H9 (cell line): ENCODE results near the gene ANP32A. TPM values are rescaled to one million over a fixed set of nuclear protein-coding genes. Genes with fewer than 3 reads are reported as not detected.

Source experiments
- DNase-seq: peaks from one replicate; pipeline ENCODE4 v3.0.0-alpha.2; 2017
- H2AFZ ChIP-seq: one replicate; pipeline ENCODE4 v1.6.1; 2013; ENCODE audit warnings: mild to moderate bottlenecking, low read length, control low read depth, moderate library complexity
- H2AK5ac ChIP-seq: 2 replicates; pipeline ENCODE4 v1.6.1; 2013; ENCODE audit warnings: low read length, control low read depth, mixed read lengths; ENCODE audit not compliant: insufficient read length
- H2BK120ac ChIP-seq: one replicate; pipeline ENCODE4 v1.6.1; 2013; ENCODE audit warnings: low read depth, mild to moderate bottlenecking, low read length, control low read depth, inconsistent platforms; ENCODE audit not compliant: poor library complexity, severe bottlenecking
- H2BK12ac ChIP-seq: 2 replicates; pipeline ENCODE4 v1.6.1; 2013; ENCODE audit warnings: low read length, control low read depth, mixed read lengths, low read depth; ENCODE audit not compliant: insufficient read length
- H2BK15ac ChIP-seq: 2 replicates; pipeline ENCODE4 v1.6.1; 2013; ENCODE audit warnings: low read depth, low read length, control low read depth
- H2BK20ac ChIP-seq: one replicate; pipeline ENCODE4 v1.6.1; 2013; ENCODE audit warnings: low read depth, mild to moderate bottlenecking, low read length, control low read depth, inconsistent platforms; ENCODE audit not compliant: poor library complexity, severe bottlenecking
- H2BK5ac ChIP-seq: 2 replicates; pipeline ENCODE4 v1.6.1; 2013; ENCODE audit warnings: low read length, control low read depth, mixed read lengths; ENCODE audit not compliant: insufficient read length
- H3K14ac ChIP-seq: 2 replicates; pipeline ENCODE4 v1.6.1; 2013; ENCODE audit warnings: low read length, control low read depth; ENCODE audit not compliant: insufficient read depth
- H3K18ac ChIP-seq: 2 replicates; pipeline ENCODE4 v1.6.1; 2013; ENCODE audit warnings: low read depth, mild to moderate bottlenecking, mixed read lengths, low read length, control low read depth; ENCODE audit not compliant: insufficient read length
- H3K23ac ChIP-seq: 2 replicates; pipeline ENCODE4 v1.6.1; 2013; ENCODE audit warnings: low read length, control low read depth, mixed read lengths, low read depth; ENCODE audit not compliant: insufficient read length
- H3K23me2 ChIP-seq: 2 replicates; pipeline ENCODE4 v1.6.1; 2013; ENCODE audit warnings: low read depth, mild to moderate bottlenecking, mixed read lengths, low read length, control low read depth; ENCODE audit not compliant: insufficient read length, poor library complexity, severe bottlenecking
- H3K27ac ChIP-seq: 2 replicates; pipeline ENCODE4 v1.5.1; 2013; ENCODE audit warnings: low read length, control low read depth, mixed read lengths, low read depth; ENCODE audit not compliant: insufficient read length
- H3K27me3 ChIP-seq: 2 replicates; pipeline ENCODE4 v1.6.1; 2013; ENCODE audit warnings: low read length, control low read depth, inconsistent platforms; ENCODE audit not compliant: insufficient read depth
- H3K4ac ChIP-seq: 2 replicates; pipeline ENCODE4 v1.6.1; 2013; ENCODE audit warnings: low read depth, mild to moderate bottlenecking, control low read depth, inconsistent platforms, low read length, moderate library complexity
- H3K4me1 ChIP-seq: 2 replicates; pipeline ENCODE4 v1.6.1; 2013; ENCODE audit warnings: low read length, control low read depth, inconsistent platforms; ENCODE audit not compliant: insufficient read depth
- H3K4me2 ChIP-seq: 2 replicates; pipeline ENCODE4 v1.6.1; 2013; ENCODE audit warnings: low read length, control low read depth, mixed read lengths; ENCODE audit not compliant: insufficient read length, insufficient read depth
- H3K56ac ChIP-seq: 2 replicates; pipeline ENCODE4 v1.6.1; 2013; ENCODE audit warnings: low read depth, mild to moderate bottlenecking, mixed read lengths, low read length, control low read depth; ENCODE audit not compliant: insufficient read length
- H3K79me1 ChIP-seq: 2 replicates; pipeline ENCODE4 v1.6.1; 2013; ENCODE audit warnings: low read depth, mild to moderate bottlenecking, moderate library complexity, low read length, control low read depth, inconsistent platforms; ENCODE audit not compliant: insufficient read depth, poor library complexity, severe bottlenecking
- H3K79me2 ChIP-seq: 2 replicates; pipeline ENCODE4 v1.6.1; 2013; ENCODE audit warnings: low read length, control low read depth, inconsistent platforms; ENCODE audit not compliant: insufficient read depth
- H3K9ac ChIP-seq: 2 replicates; pipeline ENCODE4 v1.6.1; 2013; ENCODE audit warnings: low read length, control low read depth, mixed read lengths; ENCODE audit not compliant: insufficient read length; ENCODE audit errors: extremely low read depth
- H3K9me3 ChIP-seq: one replicate; pipeline ENCODE4 v1.6.1; 2013; ENCODE audit warnings: low read depth, low read length, inconsistent platforms; ENCODE audit not compliant: control insufficient read depth
- H3T11ph ChIP-seq: one replicate; pipeline ENCODE4 v1.6.1; 2013; ENCODE audit warnings: mild to moderate bottlenecking, low read length, control low read depth, inconsistent platforms
- H4K20me1 ChIP-seq: one replicate; pipeline ENCODE4 v1.6.1; 2013; ENCODE audit not compliant: control insufficient read depth, insufficient read length, insufficient read depth
- H4K5ac ChIP-seq: 2 replicates; pipeline ENCODE4 v1.6.1; 2013; ENCODE audit warnings: low read depth, mild to moderate bottlenecking, mixed read lengths, low read length, control low read depth; ENCODE audit not compliant: insufficient read length
- H4K8ac ChIP-seq: replicated peaks from 2 replicates; pipeline ENCODE4 v1.6.1; 2013; ENCODE audit warnings: low read length, control low read depth, mixed read lengths, low read depth; ENCODE audit not compliant: insufficient read length
- H4K91ac ChIP-seq: 2 replicates; pipeline ENCODE4 v1.6.1; 2013; ENCODE audit warnings: low read depth, mild to moderate bottlenecking, moderate library complexity, mixed read lengths, low read length, control low read depth; ENCODE audit not compliant: insufficient read length
- H3K27ac Mint-ChIP-seq, 3 experiments: 2 replicates in 2 of 3; 3 replicates in 1 of 3; pipeline ENCODE4 v1.8.0; 2020 to 2021; ENCODE audit warnings: mixed read lengths in 3 of 3, mild to moderate bottlenecking in 1 of 3, moderate library complexity in 1 of 3
- H3K27me3 Mint-ChIP-seq: 2 replicates; pipeline ENCODE4 v1.8.0; 2021; ENCODE audit warnings: low read depth, mild to moderate bottlenecking, moderate library complexity, mixed read lengths
- H3K36me3 Mint-ChIP-seq, 3 experiments: 2 replicates in 2 of 3; 3 replicates in 1 of 3; pipeline ENCODE4 v1.8.0; 2020 to 2021; ENCODE audit warnings: low read depth in 3 of 3, mixed read lengths in 3 of 3; ENCODE audit not compliant: insufficient read depth in 1 of 3
- H3K4me1 Mint-ChIP-seq, 2 experiments: 2 replicates each; pipeline ENCODE4 v1.8.0; 2020; ENCODE audit warnings: mixed read lengths in 2 of 2
- H3K4me3 Mint-ChIP-seq, 2 experiments: 2 replicates in 1 of 2; 3 replicates in 1 of 2; pipeline ENCODE4 v1.8.0; 2020 to 2021; ENCODE audit warnings: mild to moderate bottlenecking in 2 of 2, mixed read lengths in 2 of 2, moderate library complexity in 1 of 2
- H3K9me3 Mint-ChIP-seq, 2 experiments: 2 replicates in 1 of 2; 3 replicates in 1 of 2; pipeline ENCODE4 v1.8.0; 2020; ENCODE audit warnings: mild to moderate bottlenecking in 2 of 2, mixed read lengths in 2 of 2, moderate library complexity in 1 of 2
- WGBS: extraction: QIAGEN DNeasy Blood & Tissue Kit; methylation state at CpG from one replicate; pipeline ENCODE4 v1.1.7; 2013; ENCODE audit warnings: missing lambda C conversion rate, low lambda C conversion rate, mixed read lengths; ENCODE audit not compliant: insufficient read length; ENCODE audit errors: extremely low coverage; 5-methylcytosine and 5-hydroxymethylcytosine counted together
- total RNA-seq: library from RNA; stranded (reverse); gene quantifications from 2 replicates; pipeline ENCODE4 v1.2.1, GENCODE V29; 2021
- TF ChIP-seq, protein P1 (sequence below): fragments of 200-600 bp; sonication (generic); conservative IDR thresholded peaks from 3 replicates; pipeline ENCODE4 v1.8.0; 2021; ENCODE audit warnings: antibody characterized with exemption, mild to moderate bottlenecking

ANP32A gene
- total RNA-seq, 1 experiment from 2014 or later: 318 TPM

DNA sequence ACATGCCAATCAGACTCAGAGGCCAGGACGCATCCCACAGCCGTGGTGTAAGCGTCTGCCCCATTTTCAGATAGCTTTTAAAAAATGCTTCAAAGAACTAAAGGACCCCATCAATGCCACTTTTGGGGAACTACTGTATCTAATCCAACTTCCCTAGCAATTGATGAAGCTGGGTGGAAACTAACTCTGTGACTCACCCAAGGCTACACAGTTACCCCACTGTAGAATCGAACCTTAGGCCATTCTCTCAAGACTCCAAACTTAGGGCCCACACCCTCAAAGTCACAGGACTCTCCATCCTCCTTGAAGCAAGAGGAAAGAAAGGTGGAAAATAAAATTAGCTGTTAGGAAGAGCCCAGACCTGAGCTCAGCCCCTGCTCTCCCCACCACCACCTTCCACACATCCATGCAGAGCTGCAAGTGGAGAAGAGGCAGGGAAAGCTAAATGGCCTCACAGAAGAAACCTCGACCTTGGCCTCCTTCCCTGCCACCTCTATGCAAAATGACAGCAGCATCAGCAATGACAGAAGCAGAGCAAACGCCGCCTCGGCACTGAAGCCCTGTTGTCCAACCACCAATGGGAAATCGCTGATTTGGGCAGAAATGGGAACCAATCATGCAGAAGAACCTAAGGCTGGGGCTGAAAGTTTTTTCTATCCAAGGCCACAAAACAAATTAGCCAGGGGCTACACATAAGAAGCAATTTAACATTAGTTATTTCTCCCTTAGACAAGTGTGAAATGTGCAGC is 22.2 kb downstream of the ANP32A start:
- Histone ChIP-seq H3K56ac (no peak overlapping the region), H3K79me2 (peaks cover 34% of the 10 kb centered on the region; the same call in 1 of the 2 replicates), H3K9ac (no peak overlapping the region), H3K18ac (no peak overlapping the region), H3K23me2 (no peaks in the 10 kb centered on the region), H3K23ac (no peak overlapping the region), H2AFZ (no peak overlapping the region), H3K27me3 (no peaks in the 10 kb centered on the region), H2BK15ac (no peak overlapping the region), H3K9me3 (no peaks in the 10 kb centered on the region), H3K14ac (no peak overlapping the region), H4K8ac (no peak overlapping the region), H3K4me2 (no peak overlapping the region), H4K91ac (no peak overlapping the region), H2BK120ac (no peak overlapping the region), H3K4ac (no peak overlapping the region), H2AK5ac (no peak overlapping the region), H3K4me1 (peaks cover 18% of the 10 kb centered on the region; the same call in 1 of the 2 replicates), H3T11ph (no peak overlapping the region), H4K5ac (no peak overlapping the region), H2BK12ac (no peak overlapping the region), H2BK20ac (no peak overlapping the region), H4K20me1 (no peaks in the 10 kb centered on the region), H3K79me1 (peaks cover 28% of the 10 kb centered on the region), H3K27ac (no peak overlapping the region), H2BK5ac (no peak overlapping the region)
- Mint-ChIP-seq H3K27me3 (no peaks in the 10 kb centered on the region; the same call in 1 of the 2 replicates), H3K4me3 (no peak overlapping the region), H3K36me3 (peaks cover 0 to 7% (median 0%) of the 10 kb centered on the region in 3 experiments; a peak in 5 of 7 replicates), H3K27ac (peak overlapping the region in 2 of 3 experiments; percentile 12 to 50; a peak in 3 of 7 replicates), H3K4me1 (peaks cover 56 to 61% of the 10 kb centered on the region in 2 experiments), H3K9me3 (no peaks in the 10 kb centered on the region)
- DNase-seq: no peak
- WGBS: no CpG with 5 or more reads among the region's 9 CpGs
- TF ChIP-seq, protein P1, sequence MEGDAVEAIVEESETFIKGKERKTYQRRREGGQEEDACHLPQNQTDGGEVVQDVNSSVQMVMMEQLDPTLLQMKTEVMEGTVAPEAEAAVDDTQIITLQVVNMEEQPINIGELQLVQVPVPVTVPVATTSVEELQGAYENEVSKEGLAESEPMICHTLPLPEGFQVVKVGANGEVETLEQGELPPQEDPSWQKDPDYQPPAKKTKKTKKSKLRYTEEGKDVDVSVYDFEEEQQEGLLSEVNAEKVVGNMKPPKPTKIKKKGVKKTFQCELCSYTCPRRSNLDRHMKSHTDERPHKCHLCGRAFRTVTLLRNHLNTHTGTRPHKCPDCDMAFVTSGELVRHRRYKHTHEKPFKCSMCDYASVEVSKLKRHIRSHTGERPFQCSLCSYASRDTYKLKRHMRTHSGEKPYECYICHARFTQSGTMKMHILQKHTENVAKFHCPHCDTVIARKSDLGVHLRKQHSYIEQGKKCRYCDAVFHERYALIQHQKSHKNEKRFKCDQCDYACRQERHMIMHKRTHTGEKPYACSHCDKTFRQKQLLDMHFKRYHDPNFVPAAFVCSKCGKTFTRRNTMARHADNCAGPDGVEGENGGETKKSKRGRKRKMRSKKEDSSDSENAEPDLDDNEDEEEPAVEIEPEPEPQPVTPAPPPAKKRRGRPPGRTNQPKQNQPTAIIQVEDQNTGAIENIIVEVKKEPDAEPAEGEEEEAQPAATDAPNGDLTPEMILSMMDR: no peak
